IMR-90 (cell line): ENCODE measurements around the gene FOXP1. TPM values are rescaled to one million over a fixed set of nuclear protein-coding genes. Genes with fewer than 3 reads are reported as not detected.

Source experiments
- ATAC-seq: fragments of 200-7000 bp; cut with Tn5 transposase; 2 replicates; pipeline ENCODE4 v1.9.1; 2020; ENCODE audit warnings: low read depth, mild to moderate bottlenecking, moderate library complexity
- BruUV-seq: library from RNA; stranded (reverse); fragments of 400-500 nt; replicated peaks from 2 replicates; lab custom pipeline; 2021; lab: Mats Ljungman, UMichigan
- CTCF ChIA-PET: fragments of 300-600 bp; formaldehyde crosslinking; extraction: SDS; loops from one replicate; lab custom pipeline; 2021; ENCODE audit warnings: antibody characterized with exemption; lab: Yijun Ruan, JAX
- POLR2A ChIA-PET: fragments of 300-600 bp; sonication (Branson Sonifier 250); formaldehyde crosslinking; loops from one replicate; lab custom pipeline; 2022; ENCODE audit warnings: antibody characterized with exemption; ENCODE audit not compliant: unreplicated experiment; lab: Charles Lee
- DNase-seq: peaks from one replicate; pipeline ENCODE4 v3.0.0; 2013
- H2AFZ ChIP-seq: replicated peaks from 2 replicates; pipeline ENCODE3; 2013; ENCODE audit warnings: low read length, mild to moderate bottlenecking; ENCODE audit not compliant: poor library complexity
- H2AK5ac ChIP-seq: 2 replicates; pipeline ENCODE4 v1.6.1; 2013; ENCODE audit warnings: low read depth, low read length, inconsistent platforms
- H2AK9ac ChIP-seq: replicated peaks from 2 replicates; pipeline ENCODE3; 2013; ENCODE audit warnings: mild to moderate bottlenecking, low read depth, low read length, moderate library complexity; ENCODE audit not compliant: poor library complexity
- H2BK120ac ChIP-seq: 2 replicates; pipeline ENCODE4 v1.6.1; 2013; ENCODE audit warnings: low read depth, low read length, inconsistent platforms
- H2BK15ac ChIP-seq: 3 replicates; pipeline ENCODE4 v1.6.1; 2013; ENCODE audit warnings: low read depth, low read length, inconsistent platforms
- H2BK20ac ChIP-seq: 2 replicates; pipeline ENCODE4 v1.6.1; 2013; ENCODE audit warnings: low read depth, mild to moderate bottlenecking, inconsistent platforms, low read length, moderate library complexity
- H2BK5ac ChIP-seq: 2 replicates; pipeline ENCODE4 v1.6.1; 2013; ENCODE audit warnings: mild to moderate bottlenecking, low read depth, low read length, inconsistent platforms; ENCODE audit not compliant: poor library complexity, severe bottlenecking
- H3K14ac ChIP-seq: replicated peaks from 2 replicates; pipeline ENCODE4 v1.6.1; 2013; ENCODE audit warnings: low read depth, low read length, inconsistent platforms
- H3K18ac ChIP-seq: 2 replicates; pipeline ENCODE4 v1.6.1; 2013; ENCODE audit warnings: low read depth, low read length, control low read depth
- H3K23ac ChIP-seq: 2 replicates; pipeline ENCODE4 v1.6.1; 2013; ENCODE audit warnings: low read depth, low read length, inconsistent platforms
- H3K27ac ChIP-seq: 2 replicates; pipeline ENCODE4 v1.5.1; 2013; ENCODE audit warnings: mild to moderate bottlenecking, control low read depth, low read length; ENCODE audit not compliant: insufficient read depth
- H3K27me3 ChIP-seq: 2 replicates; pipeline ENCODE4 v1.6.1; 2013; ENCODE audit warnings: low read length; ENCODE audit not compliant: control insufficient read depth, insufficient read depth
- H3K36me3 ChIP-seq: 2 replicates; pipeline ENCODE4 v1.6.1; 2013; ENCODE audit warnings: low read length, mixed read lengths; ENCODE audit not compliant: control insufficient read depth, insufficient read depth
- H3K4ac ChIP-seq: 2 replicates; pipeline ENCODE4 v1.6.1; 2013; ENCODE audit warnings: low read depth, low read length, inconsistent platforms
- H3K4me1 ChIP-seq: 2 replicates; pipeline ENCODE4 v1.6.1; 2013; ENCODE audit warnings: low read length, mixed read lengths; ENCODE audit not compliant: control insufficient read depth, insufficient read depth
- H3K4me2 ChIP-seq: 2 replicates; pipeline ENCODE4 v1.6.1; 2013; ENCODE audit warnings: low read depth, mild to moderate bottlenecking, control low read depth, low read length, moderate library complexity
- H3K4me3 ChIP-seq: 2 replicates; pipeline ENCODE4 v1.5.1; 2013; ENCODE audit warnings: low read depth, mild to moderate bottlenecking, control low read depth, low read length, moderate library complexity; ENCODE audit not compliant: insufficient read depth
- H3K56ac ChIP-seq: 2 replicates; pipeline ENCODE4 v1.6.1; 2013; ENCODE audit warnings: low read length, inconsistent platforms; ENCODE audit not compliant: insufficient read depth; ENCODE audit errors: extremely low read depth
- H3K79me1 ChIP-seq, 2 experiments: 2 replicates each; pipeline ENCODE4 v1.6.1; 2013; ENCODE audit warnings: low read length in 2 of 2, inconsistent platforms in 1 of 2, low read depth in 1 of 2
- H3K9ac ChIP-seq: 2 replicates; pipeline ENCODE4 v1.6.1; 2013; ENCODE audit warnings: low read depth, low read length, control low read depth
- H3K9me1 ChIP-seq: 2 replicates; pipeline ENCODE4 v1.6.1; 2013; ENCODE audit warnings: low read length, inconsistent platforms; ENCODE audit not compliant: insufficient read depth
- H3K9me3 ChIP-seq: 2 replicates; pipeline ENCODE4 v1.6.1; 2013; ENCODE audit warnings: low read length; ENCODE audit not compliant: control insufficient read depth, insufficient read depth
- H4K20me1 ChIP-seq: 2 replicates; pipeline ENCODE4 v1.6.1; 2013; ENCODE audit warnings: low read length, inconsistent platforms; ENCODE audit not compliant: insufficient read depth
- H4K5ac ChIP-seq: 2 replicates; pipeline ENCODE4 v1.6.1; 2013; ENCODE audit warnings: mild to moderate bottlenecking, low read depth, low read length, control low read depth
- H4K8ac ChIP-seq, 2 experiments: 2 replicates each; pipeline ENCODE4 v1.6.1; 2013; ENCODE audit warnings: low read depth in 2 of 2, low read length in 2 of 2, control low read depth in 1 of 2, inconsistent platforms in 1 of 2
- H4K91ac ChIP-seq: 2 replicates; pipeline ENCODE4 v1.6.1; 2013; ENCODE audit warnings: low read depth, low read length, inconsistent platforms; ENCODE audit not compliant: insufficient read depth
- BHLHE40 ChIP-seq: fragments of 150-350 bp; IDR thresholded peaks from 2 replicates; pipeline ENCODE4 v1.6.1; 2016; ENCODE audit warnings: mild to moderate bottlenecking, low read depth, low read length
- CEBPB ChIP-seq: IDR thresholded peaks from 2 replicates; pipeline ENCODE4 v1.6.1; 2012; ENCODE audit warnings: low read depth, low read length, improper control_type of control experiment
- CHD1 ChIP-seq: IDR thresholded peaks from 2 replicates; pipeline ENCODE4 v1.6.1; 2012; ENCODE audit warnings: low read depth, low read length, improper control_type of control experiment
- FOS ChIP-seq: fragments of 150-350 bp; IDR thresholded peaks from 2 replicates; pipeline ENCODE4 v1.6.1; 2016; ENCODE audit warnings: low read depth, low read length
- MAFK ChIP-seq: IDR thresholded peaks from 2 replicates; pipeline ENCODE4 v1.6.1; 2012; ENCODE audit warnings: low read depth, low read length, improper control_type of control experiment
- MXI1 ChIP-seq: IDR thresholded peaks from 2 replicates; pipeline ENCODE4 v1.6.1; 2012; ENCODE audit warnings: low read depth, mild to moderate bottlenecking, low read length, moderate library complexity, borderline replicate concordance
- NFE2L2 ChIP-seq: fragments of 150-350 bp; IDR thresholded peaks from 2 replicates; pipeline ENCODE4 v1.6.1; 2016; ENCODE audit warnings: low read depth, mild to moderate bottlenecking, low read length
- POLR2A ChIP-seq: IDR thresholded peaks from 2 replicates; pipeline ENCODE4 v1.6.1; 2012; ENCODE audit warnings: mild to moderate bottlenecking, low read depth, low read length
- RAD21 ChIP-seq: IDR thresholded peaks from 2 replicates; pipeline ENCODE4 v1.6.1; 2012; ENCODE audit warnings: low read length, improper control_type of control experiment
- RCOR1 ChIP-seq: IDR thresholded peaks from 2 replicates; pipeline ENCODE4 v1.6.1; 2012; ENCODE audit warnings: mild to moderate bottlenecking, low read length, improper control_type of control experiment; ENCODE audit not compliant: insufficient replicate concordance
- RFX5 ChIP-seq: IDR thresholded peaks from 2 replicates; pipeline ENCODE4 v1.8.0; 2012; ENCODE audit warnings: low read depth, mild to moderate bottlenecking, low read length, moderate library complexity
- SMC3 ChIP-seq: fragments of 150-350 bp; IDR thresholded peaks from 2 replicates; pipeline ENCODE4 v1.6.1; 2016; ENCODE audit warnings: low read depth, mild to moderate bottlenecking, antibody characterized with exemption, low read length, moderate library complexity
- WGBS, 2 experiments: methylation state at CpG; one replicate each; pipeline versions ENCODE4 v1.1.5 to v1.1.7; 2013; ENCODE audit warnings: missing lambda C conversion rate in 2 of 2; ENCODE audit not compliant: insufficient read length in 1 of 2; ENCODE audit errors: extremely low coverage in 2 of 2; 5-methylcytosine and 5-hydroxymethylcytosine counted together
- dilution Hi-C: fragments of 300-500 bp; cut with HindIII; formaldehyde crosslinking; loops from one replicate; pipeline ENCODE4 v1.14.3; 2018; ENCODE audit warnings: low sequenced_read_pairs; ENCODE audit not compliant: unreplicated experiment
- in situ Hi-C: fragments of 300-500 bp; cut with MboI; formaldehyde crosslinking; loops from 3 replicates; pipeline ENCODE4 v1.14.3; 2019; ENCODE audit warnings: low sequenced_read_pairs, inconsistent platforms, mixed read lengths
- intact Hi-C: fragments of 100-400 bp; cut with micrococcal nuclease; formaldehyde crosslinking; loops from 2 replicates; pipeline ENCODE4 v1.10.0; 2022
- polyA plus RNA-seq, 3 experiments: library from polyadenylated mRNA; depleted of rRNA; stranded (reverse); fragments of >200 nt; gene quantifications; 2 replicates each; pipeline ENCODE4 v1.2.3, GENCODE V29; 2012; ENCODE audit warnings: low replicate concordance in 1 of 3
- total RNA-seq: library from RNA; depleted of rRNA; stranded (reverse); fragments of >200 nt; gene quantifications from 2 replicates; pipeline ENCODE4 v1.2.3, GENCODE V29; 2012
- TF ChIP-seq, protein P1 (sequence below): fragments of 150-350 bp; IDR thresholded peaks from 2 replicates; pipeline ENCODE4 v1.6.1; 2017; ENCODE audit warnings: mild to moderate bottlenecking, antibody characterized with exemption, low read length, low read depth
- TF ChIP-seq, protein P2 (sequence below): fragments of 150-350 bp; IDR thresholded peaks from 2 replicates; pipeline ENCODE4 v1.6.1; 2016; ENCODE audit warnings: low read depth, mild to moderate bottlenecking, low read length, moderate library complexity, borderline replicate concordance
- TF ChIP-seq, protein P3 (sequence below): conservative IDR thresholded peaks from 2 replicates; pipeline ENCODE4 v1.5.1; 2012; ENCODE audit warnings: mild to moderate bottlenecking, low read depth, low read length, improper control_type of control experiment

FOXP1 gene
- total and polyA plus RNA-seq, 2 of the 4 experiments (the other 2 are of a cell fraction), result 37.0 to 132 TPM

DNA sequence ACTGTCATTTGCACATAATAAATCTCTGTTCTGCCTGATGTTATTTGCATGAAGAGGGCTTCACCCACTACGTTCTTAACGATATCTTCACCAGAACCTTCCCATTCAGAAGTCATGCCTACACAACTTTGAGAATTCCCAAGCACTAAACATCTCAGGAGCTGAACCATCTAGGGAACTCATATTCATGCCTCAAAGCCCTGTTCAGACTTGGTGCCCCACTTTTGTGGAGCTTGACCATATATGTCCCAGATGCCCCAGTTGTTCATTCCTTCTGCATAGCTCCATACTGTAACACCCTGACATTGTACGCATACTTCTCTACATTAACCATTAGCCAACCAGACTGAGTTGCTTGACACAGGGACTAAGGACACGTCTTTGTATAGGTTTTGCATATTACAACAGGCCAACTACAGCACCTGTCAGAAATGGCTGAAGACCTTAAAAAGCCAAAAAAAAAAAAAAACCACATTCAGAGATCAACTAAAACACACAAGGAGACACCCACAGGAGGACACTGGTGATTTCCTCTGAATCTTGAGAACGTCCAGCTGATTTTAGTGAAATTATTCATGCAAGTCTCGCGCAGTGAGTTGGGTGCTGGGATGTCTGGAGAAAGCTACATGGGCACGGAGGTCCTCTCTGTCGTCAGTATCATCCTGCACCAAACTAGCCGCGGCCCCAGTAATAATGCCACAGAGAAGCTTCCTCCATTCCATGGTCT lies 141.4 kb downstream of the FOXP1 start:
- intact Hi-C loops, result no loop called here
- H2AK5ac ChIP-seq, result peak overlapping the region; percentile 12; the same call in 1 of the 2 replicates
- no peak overlapping the region for H3K23ac ChIP-seq
- no peak overlapping the region for H3K14ac ChIP-seq
- H2BK15ac ChIP-seq, result no peak overlapping the region
- H3K4me2 ChIP-seq, result no peak overlapping the region
- DNase-seq, result no peak
- H3K18ac ChIP-seq, result no peak overlapping the region
- H3K27me3 ChIP-seq, result no peaks in the 10 kb centered on the region
- POLR2A ChIA-PET, result no interaction called here
- H4K5ac ChIP-seq, result no peak overlapping the region
- no peak overlapping the region for H4K8ac ChIP-seq
- no peak overlapping the region for H3K56ac ChIP-seq
- no TSS peak for BruUV-seq
- peaks cover 23% of the 10 kb centered on the region for H3K4me1 ChIP-seq
- peak overlapping the region; percentile 22; the same call in 1 of the 2 replicates for H2BK20ac ChIP-seq
- peak overlapping the region; percentile 4; the same call in 1 of the 2 replicates for H2BK120ac ChIP-seq
- 89% methylated on average over 4 of the region's 11 CpGs; no CpG with 5 or more reads in 1 of the 2 experiments for WGBS, 2 experiments
- H3K4ac ChIP-seq, result no peak overlapping the region
- no peak for ATAC-seq
- H4K20me1 ChIP-seq, result no peaks in the 10 kb centered on the region
- H3K9me3 ChIP-seq, result no peaks in the 10 kb centered on the region
- H3K9me1 ChIP-seq, result peaks cover 23% of the 10 kb centered on the region
- H3K4me3 ChIP-seq, result no peak overlapping the region
- dilution Hi-C loops, result no loop called here
- no peak overlapping the region for H2BK5ac ChIP-seq
- H3K27ac ChIP-seq, result no peak overlapping the region
- H2AK9ac ChIP-seq, result no peak overlapping the region
- no peak overlapping the region for H4K91ac ChIP-seq
- H3K9ac ChIP-seq, result no peak overlapping the region
- H3K79me1 ChIP-seq, result peaks cover 16 to 52% of the 10 kb centered on the region in 2 experiments
- in situ Hi-C loops, result no loop called here
- no peaks in the 10 kb centered on the region for H3K36me3 ChIP-seq
- CTCF ChIA-PET, result interaction anchor here (0.6 kb wide), 1 partner anchor 241 kb away, joined by 5 read pairs; no protein-coding TSS in a partner anchor
- H2AFZ ChIP-seq, result no peak overlapping the region
- TF ChIP-seq MAFK, result no peak
- no peak for TF ChIP-seq RCOR1
- TF ChIP-seq CHD1, result no peak
- no peak for TF ChIP-seq NFE2L2
- TF ChIP-seq CEBPB, result no peak
- no peak for TF ChIP-seq BHLHE40
- TF ChIP-seq RAD21, result no peak
- TF ChIP-seq POLR2A, result no peak
- TF ChIP-seq, protein P1, sequence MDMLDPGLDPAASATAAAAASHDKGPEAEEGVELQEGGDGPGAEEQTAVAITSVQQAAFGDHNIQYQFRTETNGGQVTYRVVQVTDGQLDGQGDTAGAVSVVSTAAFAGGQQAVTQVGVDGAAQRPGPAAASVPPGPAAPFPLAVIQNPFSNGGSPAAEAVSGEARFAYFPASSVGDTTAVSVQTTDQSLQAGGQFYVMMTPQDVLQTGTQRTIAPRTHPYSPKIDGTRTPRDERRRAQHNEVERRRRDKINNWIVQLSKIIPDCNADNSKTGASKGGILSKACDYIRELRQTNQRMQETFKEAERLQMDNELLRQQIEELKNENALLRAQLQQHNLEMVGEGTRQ, result no peak
- TF ChIP-seq FOS, result no peak
- TF ChIP-seq MXI1, result no peak
- TF ChIP-seq, protein P2, sequence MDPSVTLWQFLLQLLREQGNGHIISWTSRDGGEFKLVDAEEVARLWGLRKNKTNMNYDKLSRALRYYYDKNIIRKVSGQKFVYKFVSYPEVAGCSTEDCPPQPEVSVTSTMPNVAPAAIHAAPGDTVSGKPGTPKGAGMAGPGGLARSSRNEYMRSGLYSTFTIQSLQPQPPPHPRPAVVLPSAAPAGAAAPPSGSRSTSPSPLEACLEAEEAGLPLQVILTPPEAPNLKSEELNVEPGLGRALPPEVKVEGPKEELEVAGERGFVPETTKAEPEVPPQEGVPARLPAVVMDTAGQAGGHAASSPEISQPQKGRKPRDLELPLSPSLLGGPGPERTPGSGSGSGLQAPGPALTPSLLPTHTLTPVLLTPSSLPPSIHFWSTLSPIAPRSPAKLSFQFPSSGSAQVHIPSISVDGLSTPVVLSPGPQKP, result no peak
- no peak for TF ChIP-seq SMC3
- no peak for TF ChIP-seq RFX5
- TF ChIP-seq, protein P3, sequence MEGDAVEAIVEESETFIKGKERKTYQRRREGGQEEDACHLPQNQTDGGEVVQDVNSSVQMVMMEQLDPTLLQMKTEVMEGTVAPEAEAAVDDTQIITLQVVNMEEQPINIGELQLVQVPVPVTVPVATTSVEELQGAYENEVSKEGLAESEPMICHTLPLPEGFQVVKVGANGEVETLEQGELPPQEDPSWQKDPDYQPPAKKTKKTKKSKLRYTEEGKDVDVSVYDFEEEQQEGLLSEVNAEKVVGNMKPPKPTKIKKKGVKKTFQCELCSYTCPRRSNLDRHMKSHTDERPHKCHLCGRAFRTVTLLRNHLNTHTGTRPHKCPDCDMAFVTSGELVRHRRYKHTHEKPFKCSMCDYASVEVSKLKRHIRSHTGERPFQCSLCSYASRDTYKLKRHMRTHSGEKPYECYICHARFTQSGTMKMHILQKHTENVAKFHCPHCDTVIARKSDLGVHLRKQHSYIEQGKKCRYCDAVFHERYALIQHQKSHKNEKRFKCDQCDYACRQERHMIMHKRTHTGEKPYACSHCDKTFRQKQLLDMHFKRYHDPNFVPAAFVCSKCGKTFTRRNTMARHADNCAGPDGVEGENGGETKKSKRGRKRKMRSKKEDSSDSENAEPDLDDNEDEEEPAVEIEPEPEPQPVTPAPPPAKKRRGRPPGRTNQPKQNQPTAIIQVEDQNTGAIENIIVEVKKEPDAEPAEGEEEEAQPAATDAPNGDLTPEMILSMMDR, result no peak
